Vein endothelial cell (primary cell): ENCODE data around the gene ZDHHC17. TPM values are rescaled to one million over a fixed set of nuclear protein-coding genes. Genes with fewer than 3 reads are reported as not detected.

Experiments used
- total RNA-seq: library from RNA; depleted of rRNA; stranded (reverse); fragments of >200 nt; gene quantifications from 2 replicates; pipeline ENCODE4 v1.2.3, GENCODE V29; 2012

ZDHHC17 gene, protein sequence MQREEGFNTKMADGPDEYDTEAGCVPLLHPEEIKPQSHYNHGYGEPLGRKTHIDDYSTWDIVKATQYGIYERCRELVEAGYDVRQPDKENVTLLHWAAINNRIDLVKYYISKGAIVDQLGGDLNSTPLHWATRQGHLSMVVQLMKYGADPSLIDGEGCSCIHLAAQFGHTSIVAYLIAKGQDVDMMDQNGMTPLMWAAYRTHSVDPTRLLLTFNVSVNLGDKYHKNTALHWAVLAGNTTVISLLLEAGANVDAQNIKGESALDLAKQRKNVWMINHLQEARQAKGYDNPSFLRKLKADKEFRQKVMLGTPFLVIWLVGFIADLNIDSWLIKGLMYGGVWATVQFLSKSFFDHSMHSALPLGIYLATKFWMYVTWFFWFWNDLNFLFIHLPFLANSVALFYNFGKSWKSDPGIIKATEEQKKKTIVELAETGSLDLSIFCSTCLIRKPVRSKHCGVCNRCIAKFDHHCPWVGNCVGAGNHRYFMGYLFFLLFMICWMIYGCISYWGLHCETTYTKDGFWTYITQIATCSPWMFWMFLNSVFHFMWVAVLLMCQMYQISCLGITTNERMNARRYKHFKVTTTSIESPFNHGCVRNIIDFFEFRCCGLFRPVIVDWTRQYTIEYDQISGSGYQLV
- 31.0 and 32.3 TPM in 2 replicates for total RNA-seq

DNA sequence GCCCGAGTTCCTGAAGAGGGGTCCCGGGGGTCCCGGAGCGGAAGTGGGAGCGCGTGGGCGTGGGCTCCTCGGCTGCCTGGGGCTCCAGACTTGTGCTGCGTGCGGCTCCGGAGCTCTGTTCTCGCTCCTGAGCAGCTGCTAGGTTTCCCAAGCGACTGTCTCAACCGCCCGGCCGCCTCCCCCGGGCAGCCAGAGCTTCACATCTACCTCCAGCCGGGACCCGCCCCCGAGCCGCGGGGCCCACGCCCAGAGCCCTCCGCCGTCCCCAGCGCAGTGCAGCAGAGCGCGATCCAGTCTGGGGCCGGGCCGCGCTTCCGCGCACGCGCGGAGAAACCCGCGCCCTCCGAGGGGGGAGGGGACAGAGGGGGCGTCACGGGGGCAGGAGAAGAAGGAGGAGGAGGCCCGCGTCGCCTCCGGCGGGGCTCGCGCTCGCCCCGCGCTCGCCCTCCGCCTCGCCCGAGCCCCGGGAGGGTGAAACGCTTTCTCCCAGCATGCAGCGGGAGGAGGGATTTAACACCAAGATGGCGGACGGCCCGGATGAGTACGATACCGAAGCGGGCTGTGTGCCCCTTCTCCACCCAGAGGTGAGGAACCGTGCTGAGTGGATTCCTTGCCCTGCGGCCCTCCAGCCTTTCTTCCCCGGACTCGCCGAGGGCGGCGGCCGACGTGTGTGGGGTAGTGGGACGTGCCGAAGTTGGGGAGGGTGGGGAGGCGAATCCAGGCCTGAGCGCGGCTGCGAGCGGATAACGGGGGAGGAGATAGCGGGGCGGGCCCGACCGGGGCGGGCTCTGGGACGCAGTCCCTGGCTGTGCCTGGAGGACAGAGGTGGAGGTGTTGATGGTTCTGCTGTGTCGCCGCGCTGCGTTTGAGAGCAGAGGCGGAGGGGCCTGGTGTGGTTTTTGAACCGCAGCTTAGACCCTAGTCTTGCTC lies at the start of gene ZDHHC17:
ZDHHC17 (plus strand) TSS at position 370 of the 930 bp plus-strand sequence; CDS start at position 492, 122 bp downstream.

DNA sequence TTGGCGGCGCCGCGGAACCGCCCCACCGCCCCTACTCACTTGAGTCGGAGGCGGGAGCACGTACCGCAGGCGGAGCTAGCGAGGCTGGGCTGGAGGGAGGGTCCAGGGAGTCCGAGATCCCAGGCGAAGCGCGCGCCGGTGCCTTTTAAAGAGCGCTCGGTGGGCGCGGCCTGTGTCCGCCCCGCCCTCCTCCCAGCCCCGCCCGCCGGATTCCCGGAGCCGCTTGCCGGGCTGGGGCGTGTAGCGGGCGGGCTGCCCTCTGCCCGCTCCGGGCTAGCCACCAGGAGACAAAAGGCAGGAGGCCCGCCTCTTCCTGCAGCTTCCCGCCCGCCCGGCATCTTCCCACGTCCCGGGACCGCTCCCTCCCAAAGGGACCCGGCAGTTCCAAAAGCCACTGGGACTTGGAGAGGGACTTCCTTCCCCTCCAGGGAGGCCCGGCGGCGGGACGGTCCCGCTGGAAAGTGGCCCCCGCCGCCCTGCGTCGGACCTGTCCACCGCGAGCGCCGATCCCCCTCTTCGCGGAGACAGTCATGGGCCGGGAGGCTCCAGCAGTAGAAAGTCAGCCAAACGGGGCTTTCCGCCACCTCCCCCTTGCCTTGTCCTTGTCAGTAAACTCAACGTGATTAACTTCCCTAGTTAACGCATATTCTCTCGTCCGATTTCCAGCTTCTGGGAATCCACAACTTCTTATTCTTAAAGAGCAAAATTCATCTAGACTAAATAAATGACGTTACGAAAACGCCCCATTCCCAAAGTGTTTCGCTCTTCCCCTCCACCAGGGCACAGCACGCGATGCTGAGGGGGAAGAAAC lies 115.2 kb downstream of the ZDHHC17 start, which contains the start of gene CSRP2:
CSRP2 (minus strand) TSS at position 121 of the 811 bp plus-strand sequence. CDS start 12,759 bp downstream, outside the sequence.

Other genes with a start within 250 kb of the ZDHHC17 start
- gene OSBPL8, start 204.3 kb upstream of the ZDHHC17 start, total RNA-seq: 48.0 and 64.0 TPM in 2 replicates
- gene CSRP2, start 114.9 kb downstream of the ZDHHC17 start, total RNA-seq: 3.6 and 6.5 TPM in 2 replicates